Measurements from ENCODE around the gene HCK. TPM values are rescaled to one million over a fixed set of nuclear protein-coding genes. Genes with fewer than 3 reads are reported as not detected.

The HCK gene
- total RNA-seq, 2 donors from 2014 or later = 29.0 to 38.1 TPM

- no peak for ATAC-seq (ENCODE audit: insufficient number of reproducible peaks, low FRiP score, low read depth)
- DNase-seq (ENCODE audit: low spot score) = no peak
- TF ChIP-seq CTCF (IDR thresholded peaks at IDR 0.05) = no peak
- Histone ChIP-seq H3K9me3 (no peaks in the 10 kb centered on the region), H3K27me3 (replicated peaks; ENCODE audit: insufficient read depth) (no peaks in the 10 kb centered on the region), H3K4me1 (ENCODE audit: control insufficient read depth in 1 of 2, low read depth in 2 of 2) (peaks cover 0 to 9% of the 10 kb centered on the region in 2 donors), H3K36me3 (no peaks in the 10 kb centered on the region), H3K4me3 (no peak overlapping the region), H3K27ac (no peak overlapping the region)
Observed at GRCh38 chr20:32125506-32125905, 73.5 kb downstream of the HCK start.

DNA sequence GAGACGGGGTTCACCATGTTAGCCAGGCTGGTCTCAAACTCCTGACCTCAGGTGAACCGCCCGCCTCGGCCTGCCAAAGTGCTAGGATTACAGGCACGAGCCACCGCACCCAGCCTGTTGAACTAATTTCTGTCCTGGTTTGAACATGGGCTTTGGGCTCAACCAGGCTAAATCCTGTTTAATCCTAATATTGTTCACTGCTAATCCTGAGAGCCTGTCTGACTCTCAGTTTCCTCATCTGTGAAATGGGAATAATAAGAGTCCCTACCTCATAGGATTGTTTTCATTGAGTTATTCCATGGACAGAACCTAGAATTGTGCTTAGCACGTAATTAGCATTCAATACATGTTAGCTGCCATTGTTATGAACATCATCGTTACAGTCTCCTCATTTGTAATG is 74.9 kb downstream of the HCK start:
- TF ChIP-seq CTCF (IDR thresholded peaks at IDR 0.05) = no peak
- Histone ChIP-seq H3K4me3 (no peak overlapping the region), H3K36me3 (no peaks in the 10 kb centered on the region), H3K27me3 (replicated peaks; ENCODE audit: insufficient read depth) (no peaks in the 10 kb centered on the region), H3K27ac (no peak overlapping the region), H3K9me3 (no peaks in the 10 kb centered on the region), H3K4me1 (ENCODE audit: control insufficient read depth in 1 of 2, low read depth in 2 of 2) (peaks cover 0 to 14% of the 10 kb centered on the region in 2 donors)
- no peak for ATAC-seq (ENCODE audit: insufficient number of reproducible peaks, low FRiP score, low read depth)
- DNase-seq (ENCODE audit: low spot score) = no peak

DNA sequence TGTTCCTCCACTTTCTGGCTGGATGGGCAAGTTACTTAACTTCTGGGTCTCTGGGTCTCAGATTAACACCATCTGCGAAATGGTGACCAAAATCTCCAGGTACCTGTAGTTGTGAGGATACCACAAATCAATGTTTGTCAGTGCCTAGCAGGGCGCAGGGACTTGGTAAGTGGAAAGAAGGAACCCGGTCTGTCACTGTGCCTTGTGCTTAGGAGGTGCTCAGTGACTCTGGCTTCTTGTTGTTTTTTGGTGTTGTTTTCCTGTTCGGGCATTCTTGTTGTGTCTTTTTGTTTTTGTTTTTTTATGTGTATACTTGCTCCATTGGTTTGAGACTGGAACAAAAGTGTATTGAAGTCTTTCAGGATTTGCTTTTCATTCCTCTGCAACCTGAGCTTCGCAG is 75.3 kb downstream of the HCK start:
- Histone ChIP-seq H3K4me3 (no peak overlapping the region), H3K9me3 (no peaks in the 10 kb centered on the region), H3K27ac (no peak overlapping the region), H3K27me3 (replicated peaks; ENCODE audit: insufficient read depth) (no peaks in the 10 kb centered on the region), H3K36me3 (no peaks in the 10 kb centered on the region), H3K4me1 (ENCODE audit: control insufficient read depth in 1 of 2, low read depth in 2 of 2) (peaks cover 0 to 14% of the 10 kb centered on the region in 2 donors)
- DNase-seq (ENCODE audit: low spot score) (no peak), ATAC-seq (ENCODE audit: insufficient number of reproducible peaks, low FRiP score, low read depth) (no peak)
- TF ChIP-seq CTCF (IDR thresholded peaks at IDR 0.05) = no peak

- peaks cover 0 to 14% of the 10 kb centered on the region in 2 donors for H3K4me1 ChIP-seq (ENCODE audit: control insufficient read depth in 1 of 2, low read depth in 2 of 2)
- ATAC-seq (ENCODE audit: insufficient number of reproducible peaks, low FRiP score, low read depth) = no peak
- H3K9me3 ChIP-seq = no peaks in the 10 kb centered on the region
- DNase-seq (ENCODE audit: low spot score) = no peak
- H3K27ac ChIP-seq = no peak overlapping the region
- no peaks in the 10 kb centered on the region for H3K36me3 ChIP-seq
- H3K27me3 ChIP-seq (replicated peaks; ENCODE audit: insufficient read depth) = no peaks in the 10 kb centered on the region
- no peak overlapping the region for H3K4me3 ChIP-seq
- TF ChIP-seq CTCF (IDR thresholded peaks at IDR 0.05) = no peak
Observed at GRCh38 chr20:32128167-32128566, 76.1 kb downstream of the HCK start.

GRCh38 chr20:32129863-32130262 is 77.8 kb downstream of the HCK start:
- Histone ChIP-seq H3K4me1 (ENCODE audit: control insufficient read depth in 1 of 2, low read depth in 2 of 2) (peaks cover 0 to 14% of the 10 kb centered on the region in 2 donors), H3K27ac (no peak overlapping the region), H3K4me3 (no peak overlapping the region), H3K36me3 (no peaks in the 10 kb centered on the region), H3K27me3 (replicated peaks; ENCODE audit: insufficient read depth) (no peaks in the 10 kb centered on the region), H3K9me3 (no peaks in the 10 kb centered on the region)
- ATAC-seq (ENCODE audit: insufficient number of reproducible peaks, low FRiP score, low read depth) (no peak), DNase-seq (ENCODE audit: low spot score) (no peak)
- TF ChIP-seq CTCF (IDR thresholded peaks at IDR 0.05) = no peak
